ENCODE results near the gene WWOX. TPM values are rescaled to one million over a fixed set of nuclear protein-coding genes. Genes with fewer than 3 reads are reported as not detected.
A peak's percentile ranks its signal among the peaks of the same experiment; 100 is the strongest.

WWOX gene
- total and polyA plus RNA-seq, 2 of the 13 experiments (the other 11 are each of a cell fraction or from before 2014, with no cell fraction given): 9.1 to 37.4 TPM

GRCh38 chr16:78505544-78506366 is 406.3 kb downstream of the WWOX start (continued):
- TF ChIP-seq ZNF687 (CRISPR knock-in tag; IDR thresholded peaks at IDR 0.05) (peak; percentile 89), BORCS8-MEF2B (CRISPR knock-in tag; IDR thresholded peaks at IDR 0.05) (no peak; the same call in 1 of the 2 replicates), MIER2 (CRISPR knock-in tag; IDR thresholded peaks at IDR 0.05) (no peak), REPIN1 (CRISPR knock-in tag; IDR thresholded peaks at IDR 0.05; ENCODE audit: borderline replicate concordance, low read depth) (no peak), ESRRA (CRISPR knock-in tag; IDR thresholded peaks at IDR 0.05; ENCODE audit: low read depth) (no peak), CREM (IDR thresholded peaks at IDR 0.05) (peak; percentile 23; the same call in 1 of the 2 replicates), CREM (CRISPR knock-in tag; IDR thresholded peaks at IDR 0.05) (no peak), EHMT2 (IDR thresholded peaks at IDR 0.05; ENCODE audit: borderline replicate concordance, low read depth, low read length) (no peak), ZNF354B (CRISPR knock-in tag; IDR thresholded peaks at IDR 0.05) (no peak), NPAS2 (CRISPR knock-in tag; IDR thresholded peaks at IDR 0.05; ENCODE audit: borderline replicate concordance) (no peak), PAX8 (CRISPR knock-in tag; IDR thresholded peaks at IDR 0.05; ENCODE audit: borderline replicate concordance) (no peak), NBN (conservative IDR thresholded peaks at IDR 0.05) (no peak), ZFP36 (IDR thresholded peaks at IDR 0.05; ENCODE audit: borderline replicate concordance, low read depth, low read length, partially characterized antibody) (no peak), LRRFIP1 (CRISPR knock-in tag; conservative IDR thresholded peaks at IDR 0.05) (no peak), MTF1 (CRISPR knock-in tag; IDR thresholded peaks at IDR 0.05) (no peak), RBM39 (IDR thresholded peaks at IDR 0.05; ENCODE audit: low read depth, low read length, poor library complexity, severe bottlenecking) (peak; percentile 51), CREB3 (CRISPR knock-in tag; IDR thresholded peaks at IDR 0.05) (no peak), NAIF1 (CRISPR knock-in tag; IDR thresholded peaks at IDR 0.05; ENCODE audit: borderline replicate concordance) (no peak), CHCHD3 (CRISPR knock-in tag; IDR thresholded peaks at IDR 0.05) (no peak), TOE1 (CRISPR knock-in tag; IDR thresholded peaks at IDR 0.05) (no peak)
